Skeletal muscle satellite cell (primary cell): ENCODE results near the gene TNFSF4.

ENCODE experiments used
- H3K27me3 ChIP-seq: 2 replicates; pipeline ENCODE4 v1.7.0; 2013; ENCODE audit warnings: low read length; ENCODE audit not compliant: control insufficient read depth, insufficient read depth
- H3K36me3 ChIP-seq: 2 replicates; pipeline ENCODE4 v1.7.0; 2013; ENCODE audit warnings: mild to moderate bottlenecking, control low read depth, low read length; ENCODE audit not compliant: insufficient read depth
- H3K4me1 ChIP-seq: 2 replicates; pipeline ENCODE4 v1.7.0; 2013; ENCODE audit warnings: low read length; ENCODE audit not compliant: control insufficient read depth, insufficient read depth
- H3K4me2 ChIP-seq: 2 replicates; pipeline ENCODE4 v1.7.0; 2013; ENCODE audit warnings: mild to moderate bottlenecking, low read length
- H3K4me3 ChIP-seq: 2 replicates; pipeline ENCODE4 v1.7.0; 2013; ENCODE audit warnings: low read length
- H3K9ac ChIP-seq: 2 replicates; pipeline ENCODE4 v1.7.0; 2013; ENCODE audit warnings: mild to moderate bottlenecking, low read depth, low read length, moderate library complexity
- H3K9me3 ChIP-seq: replicated peaks from 2 replicates; pipeline ENCODE4 v1.7.0; 2013; ENCODE audit warnings: mild to moderate bottlenecking, control low read depth, low read length

The TNFSF4 gene

GRCh38 chr1:173208868-173209267 is 1.7 kb upstream of the TNFSF4 start:
- Histone ChIP-seq H3K36me3 (no peaks in the 10 kb centered on the region), H3K27me3 (no peaks in the 10 kb centered on the region), H3K9ac (no peak overlapping the region), H3K4me1 (peaks cover 34% of the 10 kb centered on the region), H3K4me2 (no peak overlapping the region), H3K9me3 (no peaks in the 10 kb centered on the region), H3K4me3 (no peak overlapping the region)

GRCh38 chr1:173208146-173208545 is 1.0 kb upstream of the TNFSF4 start:
- Histone ChIP-seq H3K9ac (no peak overlapping the region), H3K4me2 (no peak overlapping the region), H3K4me1 (peaks cover 34% of the 10 kb centered on the region), H3K9me3 (no peaks in the 10 kb centered on the region), H3K36me3 (no peaks in the 10 kb centered on the region), H3K4me3 (no peak overlapping the region), H3K27me3 (no peaks in the 10 kb centered on the region)

GRCh38 chr1:173205146-173206051 is 1.7 kb downstream of the TNFSF4 start:
- Histone ChIP-seq H3K9me3 (no peaks in the 10 kb centered on the region), H3K9ac (peak overlapping the region; percentile 20), H3K36me3 (no peaks in the 10 kb centered on the region), H3K4me1 (peaks cover 43% of the 10 kb centered on the region), H3K4me2 (peak overlapping the region; percentile 10), H3K4me3 (no peak overlapping the region), H3K27me3 (no peaks in the 10 kb centered on the region)

DNA sequence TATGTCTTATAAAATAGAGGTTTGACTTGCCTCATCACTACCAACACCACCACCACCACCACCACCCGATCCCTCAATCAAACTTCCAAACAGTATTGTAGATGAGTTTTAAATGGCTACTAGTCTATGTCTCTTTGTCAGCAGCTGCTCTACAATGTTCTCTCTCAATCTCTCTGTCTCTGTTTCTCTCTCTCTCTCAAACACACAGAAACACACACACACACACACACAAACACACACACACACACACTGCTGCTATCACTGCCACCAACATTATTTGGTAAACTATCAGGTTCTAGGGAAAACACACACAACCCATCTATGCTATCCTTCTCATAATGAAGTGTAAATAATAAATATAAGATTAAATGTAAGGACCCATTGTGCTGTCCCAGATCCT is 2.4 kb downstream of the TNFSF4 start:
- Histone ChIP-seq H3K36me3 (no peaks in the 10 kb centered on the region), H3K27me3 (no peaks in the 10 kb centered on the region), H3K9me3 (no peaks in the 10 kb centered on the region), H3K4me3 (no peak overlapping the region), H3K4me1 (peaks cover 43% of the 10 kb centered on the region), H3K4me2 (no peak overlapping the region), H3K9ac (peak overlapping the region; percentile 20)

DNA sequence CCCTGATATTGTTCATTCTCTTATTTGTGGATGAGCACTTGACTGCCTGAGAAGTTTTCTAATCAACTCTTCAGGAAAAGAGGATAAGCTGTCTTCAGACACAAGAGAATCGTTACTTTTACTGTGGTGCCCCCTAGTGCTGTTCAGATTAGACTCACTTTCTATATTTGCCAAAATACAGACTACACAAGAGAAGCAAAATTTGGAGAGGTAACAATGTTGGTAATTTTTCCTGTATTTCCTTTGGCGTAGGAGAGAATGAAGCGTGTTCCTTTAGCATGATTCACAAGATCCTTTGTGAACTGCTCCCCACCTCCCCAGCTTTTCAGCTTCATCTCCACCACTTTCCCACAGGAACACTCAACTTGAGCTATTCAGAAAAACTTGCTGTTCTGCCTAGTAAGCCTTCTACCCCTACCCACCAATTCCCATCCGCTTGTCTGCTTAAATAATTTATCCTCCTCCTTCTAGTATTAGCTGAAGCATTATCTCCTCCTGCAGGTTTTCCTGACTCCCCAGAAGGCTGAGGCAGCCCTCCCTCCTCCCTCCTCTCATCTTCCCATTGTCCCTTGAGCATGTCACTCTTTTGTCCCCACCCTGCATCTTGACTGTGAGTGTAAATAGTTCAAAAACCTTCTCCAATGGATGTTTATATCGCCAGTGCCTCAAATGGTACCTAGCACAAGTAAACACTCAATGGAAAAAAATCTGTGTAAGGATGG is 4.5 kb downstream of the TNFSF4 start:
- peak overlapping the region; percentile 6 for H3K4me2 ChIP-seq
- peak overlapping the region; percentile 41 for H3K9ac ChIP-seq
- H3K4me1 ChIP-seq: peaks cover 35% of the 10 kb centered on the region
- H3K27me3 ChIP-seq: no peaks in the 10 kb centered on the region
- H3K4me3 ChIP-seq: no peak overlapping the region
- no peaks in the 10 kb centered on the region for H3K36me3 ChIP-seq
- H3K9me3 ChIP-seq: no peaks in the 10 kb centered on the region

GRCh38 chr1:173201969-173202368 is 5.2 kb downstream of the TNFSF4 start:
- Histone ChIP-seq H3K27me3 (no peaks in the 10 kb centered on the region), H3K4me3 (no peak overlapping the region), H3K36me3 (no peaks in the 10 kb centered on the region), H3K9me3 (no peaks in the 10 kb centered on the region), H3K4me1 (peaks cover 29% of the 10 kb centered on the region), H3K9ac (no peak overlapping the region), H3K4me2 (no peak overlapping the region)

DNA sequence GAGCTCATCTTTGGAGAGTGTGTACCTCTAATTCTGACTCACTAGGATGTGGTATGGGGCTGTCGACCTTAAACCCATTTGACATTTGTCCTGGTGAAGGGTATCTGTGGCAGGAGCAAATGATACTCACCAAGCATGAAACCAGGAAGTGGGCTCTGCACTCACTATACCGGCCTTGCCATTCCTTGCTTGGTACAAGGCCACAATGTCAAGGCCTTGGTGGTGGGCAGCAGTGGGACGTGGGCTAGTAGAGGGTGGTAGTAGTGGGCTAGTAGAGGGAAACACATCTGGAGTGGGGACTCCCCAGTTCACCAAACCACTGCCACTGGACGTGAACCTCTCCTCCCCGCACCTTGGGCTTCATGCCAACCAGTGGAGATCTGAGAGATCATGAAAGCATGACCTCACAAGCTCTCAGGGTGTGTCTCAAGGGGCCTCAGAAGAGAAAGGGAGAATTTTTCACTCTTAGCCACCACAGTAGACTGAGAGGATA is 11.5 kb downstream of the TNFSF4 start:
- Histone ChIP-seq H3K9ac (no peak overlapping the region), H3K4me2 (no peak overlapping the region), H3K4me1 (peaks cover 26% of the 10 kb centered on the region)

GRCh38 chr1:173193639-173194038 is 13.5 kb downstream of the TNFSF4 start:
- no peaks in the 10 kb centered on the region for H3K36me3 ChIP-seq
- H3K9me3 ChIP-seq: no peaks in the 10 kb centered on the region
- H3K27me3 ChIP-seq: no peaks in the 10 kb centered on the region
- no peak overlapping the region for H3K4me3 ChIP-seq
- peaks cover 34% of the 10 kb centered on the region for H3K4me1 ChIP-seq
- H3K4me2 ChIP-seq: peak overlapping the region; percentile 36
- peak overlapping the region; percentile 35 for H3K9ac ChIP-seq

More for the DNA sequence above, 11.5 kb downstream of the TNFSF4 start:
- no peaks in the 10 kb centered on the region for H3K27me3 ChIP-seq
- no peaks in the 10 kb centered on the region for H3K9me3 ChIP-seq
- no peaks in the 10 kb centered on the region for H3K36me3 ChIP-seq
- H3K4me3 ChIP-seq: no peak overlapping the region

GRCh38 chr1:173191011-173191705 is 16.0 kb downstream of the TNFSF4 start:
- H3K4me1 ChIP-seq: peaks cover 34% of the 10 kb centered on the region
- H3K36me3 ChIP-seq: no peaks in the 10 kb centered on the region
- no peak overlapping the region for H3K4me2 ChIP-seq
- no peak overlapping the region for H3K9ac ChIP-seq
- no peaks in the 10 kb centered on the region for H3K27me3 ChIP-seq
- no peaks in the 10 kb centered on the region for H3K9me3 ChIP-seq
- no peak overlapping the region for H3K4me3 ChIP-seq

GRCh38 chr1:173190101-173190936 is 16.8 kb downstream of the TNFSF4 start:
- H3K36me3 ChIP-seq: no peaks in the 10 kb centered on the region
- H3K9me3 ChIP-seq: no peaks in the 10 kb centered on the region
- H3K4me2 ChIP-seq: peak overlapping the region; percentile 35
- H3K4me3 ChIP-seq: peak overlapping the region; percentile 8
- H3K4me1 ChIP-seq: peaks cover 34% of the 10 kb centered on the region
- H3K27me3 ChIP-seq: no peaks in the 10 kb centered on the region
- H3K9ac ChIP-seq: peak overlapping the region; percentile 6
